OCI-LY1 (cell line): Measurements from ENCODE around the gene SMYD4.

Experiments used
- H2AFZ ChIP-seq: fragments of 200-600 bp; sonication (generic), shearing (Covaris generic); 2 replicates; pipeline ENCODE4 v1.6.0; 2014; ENCODE audit warnings: antibody characterized with exemption, mild to moderate bottlenecking, low read length
- H3F3A ChIP-seq: fragments of 200-600 bp; sonication (generic), shearing (Covaris generic); 2 replicates; pipeline ENCODE4 v1.6.0; 2014; ENCODE audit warnings: mild to moderate bottlenecking, antibody characterized with exemption, low read length, moderate library complexity; ENCODE audit not compliant: insufficient read depth
- H3K27ac ChIP-seq: fragments of 200-600 bp; sonication (generic); 2 replicates; pipeline ENCODE4 v1.5.1; 2014; ENCODE audit warnings: low read length, mixed run types, mild to moderate bottlenecking, low read depth; ENCODE audit not compliant: poor library complexity, severe bottlenecking
- H3K27me3 ChIP-seq: fragments of 200-600 bp; sonication (generic); 2 replicates; pipeline ENCODE4 v1.6.0; 2014; ENCODE audit warnings: antibody characterized with exemption, mild to moderate bottlenecking, low read length, moderate library complexity; ENCODE audit not compliant: insufficient read depth
- H3K36me3 ChIP-seq: fragments of 200-600 bp; sonication (generic); 2 replicates; pipeline ENCODE4 v1.6.1; 2014; ENCODE audit warnings: mild to moderate bottlenecking, antibody characterized with exemption, low read length, moderate library complexity, mixed read lengths; ENCODE audit not compliant: insufficient read depth
- H3K4me1 ChIP-seq: fragments of 200-600 bp; sonication (generic); 2 replicates; pipeline ENCODE4 v1.5.1; 2014; ENCODE audit warnings: mild to moderate bottlenecking, low read length, moderate library complexity; ENCODE audit not compliant: insufficient read depth, severe bottlenecking
- H3K4me2 ChIP-seq: fragments of 200-600 bp; sonication (generic), shearing (Covaris generic); 2 replicates; pipeline ENCODE4 v1.6.1; 2014; ENCODE audit warnings: low read length
- H3K4me3 ChIP-seq: fragments of 200-600 bp; sonication (generic); 2 replicates; pipeline ENCODE4 v1.5.1; 2014; ENCODE audit warnings: low read length, low read depth, mild to moderate bottlenecking, mixed read lengths; ENCODE audit not compliant: poor library complexity, severe bottlenecking
- H3K79me2 ChIP-seq: fragments of 200-600 bp; shearing (Covaris generic); 2 replicates; pipeline ENCODE4 v1.6.1; 2016; ENCODE audit warnings: mixed run types, low read length, mixed read lengths; ENCODE audit not compliant: insufficient read depth
- H3K9ac ChIP-seq: fragments of 200-600 bp; sonication (generic), shearing (Covaris generic); 2 replicates; pipeline ENCODE4 v1.6.1; 2014; ENCODE audit warnings: mild to moderate bottlenecking, low read length, mixed read lengths
- H3K9me2 ChIP-seq: fragments of 200-600 bp; sonication (generic), shearing (Covaris generic); 2 replicates; pipeline ENCODE4 v1.6.1; 2014; ENCODE audit warnings: low read depth, mild to moderate bottlenecking, low read length, mixed read lengths
- H3K9me3 ChIP-seq: fragments of 200-600 bp; shearing (Covaris generic); 2 replicates; pipeline ENCODE4 v1.6.1; 2014; ENCODE audit warnings: low read length, mixed read lengths
- H4K20me1 ChIP-seq: fragments of 200-600 bp; sonication (generic), shearing (Covaris generic); 2 replicates; pipeline ENCODE4 v1.6.0; 2016; ENCODE audit warnings: mild to moderate bottlenecking, low read length; ENCODE audit not compliant: insufficient read depth
- CTCF ChIP-seq: fragments of 200-600 bp; sonication (generic), shearing (Covaris generic); IDR thresholded peaks from 2 replicates; pipeline ENCODE4 v1.5.1; 2017; ENCODE audit warnings: mild to moderate bottlenecking, antibody characterized with exemption, low read length, moderate library complexity, mixed read lengths
- EZH2 ChIP-seq: fragments of 200-600 bp; sonication (generic), shearing (Covaris generic); IDR thresholded peaks from 2 replicates; pipeline ENCODE4 v1.8.0; 2017; ENCODE audit warnings: borderline replicate concordance, mixed run types, mild to moderate bottlenecking, antibody characterized with exemption, low read length, moderate library complexity, mixed read lengths

The SMYD4 gene

GRCh38 chr17:1834380-1835149 lies 4.9 kb upstream of the SMYD4 start:
- 0 out of 2 replicates have a peak, but pooled peaks cover 2% of the 10 kb centered on the region for H4K20me1 ChIP-seq
- H3K4me1 ChIP-seq, result peaks cover 44% of the 10 kb centered on the region
- peak overlapping the region; percentile 36 for H3K4me2 ChIP-seq
- peak overlapping the region; percentile 29 for H3K27ac ChIP-seq
- peaks cover 85% of the 10 kb centered on the region for H3K79me2 ChIP-seq
- no peak overlapping the region for H2AFZ ChIP-seq
- TF ChIP-seq CTCF (no peak), EZH2 (no peak)
- no peaks in the 10 kb centered on the region for H3K9me2 ChIP-seq
- no peaks in the 10 kb centered on the region for H3F3A ChIP-seq
- H3K36me3 ChIP-seq, result peaks cover 49% of the 10 kb centered on the region
- H3K4me3 ChIP-seq, result no peak overlapping the region
- no peaks in the 10 kb centered on the region for H3K27me3 ChIP-seq
- no peak overlapping the region for H3K9ac ChIP-seq
- no peaks in the 10 kb centered on the region for H3K9me3 ChIP-seq

- H3K9me3 ChIP-seq, result no peaks in the 10 kb centered on the region
- peak overlapping the region; percentile 94 for H3K9ac ChIP-seq
- H2AFZ ChIP-seq, result no peak overlapping the region
- TF ChIP-seq CTCF (no peak), EZH2 (no peak)
- H3K9me2 ChIP-seq, result no peaks in the 10 kb centered on the region
- peak overlapping the region; percentile 59 for H3K27ac ChIP-seq
- H3K4me1 ChIP-seq, result peaks cover 58% of the 10 kb centered on the region
- H3K79me2 ChIP-seq, result peaks cover 55% of the 10 kb centered on the region
- peak overlapping the region; percentile 94 for H3K4me2 ChIP-seq
- no peaks in the 10 kb centered on the region for H3K27me3 ChIP-seq
- peak overlapping the region; percentile 94 for H3K4me3 ChIP-seq
- no peaks in the 10 kb centered on the region for H3F3A ChIP-seq
- peaks cover 48% of the 10 kb centered on the region for H3K36me3 ChIP-seq
- H4K20me1 ChIP-seq, result no peaks in the 10 kb centered on the region
Measured at GRCh38 chr17:1830288-1830687, 586 bp upstream of the SMYD4 start.

GRCh38 chr17:1829216-1829591 lies 498 bp downstream of the SMYD4 start:
- Histone ChIP-seq H3K9me3 (no peaks in the 10 kb centered on the region), H3K27ac (peak overlapping the region; percentile 51), H2AFZ (no peak overlapping the region), H3K4me1 (peaks cover 53% of the 10 kb centered on the region), H4K20me1 (no peaks in the 10 kb centered on the region), H3K4me2 (peak overlapping the region; percentile 97), H3K9me2 (no peaks in the 10 kb centered on the region), H3K79me2 (peaks cover 45% of the 10 kb centered on the region), H3K36me3 (peaks cover 45% of the 10 kb centered on the region), H3K27me3 (no peaks in the 10 kb centered on the region), H3K9ac (peak overlapping the region; percentile 94), H3F3A (no peaks in the 10 kb centered on the region), H3K4me3 (peak overlapping the region; percentile 94)
- no peak for TF ChIP-seq EZH2
- TF ChIP-seq CTCF, result no peak
